Naive thymus-derived CD4-positive, alpha-beta T cell (primary cell): ENCODE measurements around the gene TMEM245. TPM values are rescaled to one million over a fixed set of nuclear protein-coding genes. Genes with fewer than 3 reads are reported as not detected.

Source experiments
- ATAC-seq: fragments of 150-1000 bp; cut with Tn5 transposase; 2 replicates; pipeline ENCODE4 v1.10.0; 2021; ENCODE audit warnings: mild to moderate bottlenecking, moderate library complexity
- CTCF ChIA-PET: fragments of 350-600 bp; sonication (Branson Sonifier 250); formaldehyde crosslinking; loops from one replicate; lab custom pipeline; 2021; ENCODE audit warnings: antibody characterized with exemption; lab: Charles Lee
- POLR2A ChIA-PET: fragments of 350-600 bp; sonication (Branson Sonifier 250); formaldehyde crosslinking; loops from one replicate; lab custom pipeline; 2021; ENCODE audit warnings: antibody characterized with exemption, inconsistent platforms; lab: Charles Lee
- DNase-seq, 9 donors: peaks; one replicate each; pipeline versions ENCODE4 v3.0.0 to v3.0.0-alpha.2; 2020 to 2022; ENCODE audit warnings: mixed read lengths in 1 of 9
- H3K27ac ChIP-seq: one replicate; pipeline ENCODE4 v1.7.0; 2013; ENCODE audit warnings: mild to moderate bottlenecking, low read depth, low read length, moderate library complexity
- H3K27me3 ChIP-seq, 2 donors: one replicate each; pipeline ENCODE4 v1.7.0; 2013; ENCODE audit warnings: low read length in 2 of 2, mild to moderate bottlenecking in 2 of 2, moderate library complexity in 2 of 2; ENCODE audit not compliant: control insufficient read depth in 2 of 2, insufficient read depth in 2 of 2
- H3K36me3 ChIP-seq, 3 experiments: 1 replicate in 2 of 3; 2 replicates in 1 of 3; pipeline ENCODE4 v1.7.0; 2013; ENCODE audit warnings: low read length in 3 of 3, mild to moderate bottlenecking in 3 of 3, moderate library complexity in 1 of 3; ENCODE audit not compliant: insufficient read depth in 3 of 3, control insufficient read depth in 2 of 3
- H3K4me1 ChIP-seq, 2 donors: one replicate each; pipeline ENCODE4 v1.7.0; 2013; ENCODE audit warnings: low read length in 2 of 2, mild to moderate bottlenecking in 2 of 2, moderate library complexity in 1 of 2; ENCODE audit not compliant: control insufficient read depth in 2 of 2, insufficient read depth in 2 of 2
- H3K4me3 ChIP-seq: 2 replicates; pipeline ENCODE4 v1.7.0; 2013; ENCODE audit warnings: mild to moderate bottlenecking, low read length
- H3K9me3 ChIP-seq, 3 experiments: 1 replicate in 2 of 3; 2 replicates in 1 of 3; pipeline ENCODE4 v1.7.0; 2013; ENCODE audit warnings: low read length in 3 of 3; ENCODE audit not compliant: control insufficient read depth in 2 of 3
- H3K27ac Mint-ChIP-seq, 9 donors: one replicate each; pipeline ENCODE4 v1.8.0; 2020 to 2022; ENCODE audit warnings: mixed read lengths in 9 of 9, mild to moderate bottlenecking in 8 of 9, moderate library complexity in 5 of 9, inconsistent platforms in 2 of 9
- H3K27me3 Mint-ChIP-seq, 5 donors: one replicate each; pipeline ENCODE4 v1.8.0; 2021 to 2022; ENCODE audit warnings: mixed read lengths in 5 of 5, mild to moderate bottlenecking in 1 of 5
- H3K36me3 Mint-ChIP-seq, 5 donors: one replicate each; pipeline ENCODE4 v1.8.0; 2020 to 2022; ENCODE audit warnings: mixed read lengths in 5 of 5, mild to moderate bottlenecking in 3 of 5, inconsistent platforms in 1 of 5
- H3K4me1 Mint-ChIP-seq, 7 donors: one replicate each; pipeline ENCODE4 v1.8.0; 2020 to 2022; ENCODE audit warnings: mixed read lengths in 7 of 7, mild to moderate bottlenecking in 3 of 7, inconsistent platforms in 1 of 7
- H3K4me3 Mint-ChIP-seq, 10 donors: one replicate each; pipeline ENCODE4 v1.8.0; 2020 to 2022; ENCODE audit warnings: mild to moderate bottlenecking in 10 of 10, mixed read lengths in 10 of 10, moderate library complexity in 6 of 10, inconsistent platforms in 2 of 10
- H3K9me3 Mint-ChIP-seq, 11 donors: one replicate each; pipeline ENCODE4 v1.8.0; 2020 to 2022; ENCODE audit warnings: mixed read lengths in 11 of 11, mild to moderate bottlenecking in 4 of 11, inconsistent platforms in 1 of 11, moderate library complexity in 1 of 11
- intact Hi-C, 2 donors: fragments of 100-400 bp; cut with micrococcal nuclease; formaldehyde crosslinking; loops; one replicate each; pipeline ENCODE4 v1.15.1; 2023
- polyA plus RNA-seq, 2 donors: library from polyadenylated mRNA; unstranded; fragments of 300-500 nt; fragmentation: Illumina TruSeq; gene quantifications; one replicate each; pipeline ENCODE4 v1.2.3, GENCODE V29; 2021
- total RNA-seq, 6 experiments: library from RNA in 5 of 6; stranded (reverse) in 5 of 6; gene quantifications; 1 replicate in 5 of 6; 2 replicates in 1 of 6; pipeline ENCODE4 v1.2.3 and lab custom pipeline; 2021 to 2026

TMEM245 gene
- total RNA-seq (10 to 100 TPM; 25.5 to 76.7 (median 29.2) TPM), polyA plus RNA-seq (10 to 100 TPM; 26.6 to 31.9 TPM), total RNA-seq (lab: John Stamatoyannopoulos, UW) (111 reads per million, percentile 86 among the genes with 10 or more reads in this experiment)

DNA sequence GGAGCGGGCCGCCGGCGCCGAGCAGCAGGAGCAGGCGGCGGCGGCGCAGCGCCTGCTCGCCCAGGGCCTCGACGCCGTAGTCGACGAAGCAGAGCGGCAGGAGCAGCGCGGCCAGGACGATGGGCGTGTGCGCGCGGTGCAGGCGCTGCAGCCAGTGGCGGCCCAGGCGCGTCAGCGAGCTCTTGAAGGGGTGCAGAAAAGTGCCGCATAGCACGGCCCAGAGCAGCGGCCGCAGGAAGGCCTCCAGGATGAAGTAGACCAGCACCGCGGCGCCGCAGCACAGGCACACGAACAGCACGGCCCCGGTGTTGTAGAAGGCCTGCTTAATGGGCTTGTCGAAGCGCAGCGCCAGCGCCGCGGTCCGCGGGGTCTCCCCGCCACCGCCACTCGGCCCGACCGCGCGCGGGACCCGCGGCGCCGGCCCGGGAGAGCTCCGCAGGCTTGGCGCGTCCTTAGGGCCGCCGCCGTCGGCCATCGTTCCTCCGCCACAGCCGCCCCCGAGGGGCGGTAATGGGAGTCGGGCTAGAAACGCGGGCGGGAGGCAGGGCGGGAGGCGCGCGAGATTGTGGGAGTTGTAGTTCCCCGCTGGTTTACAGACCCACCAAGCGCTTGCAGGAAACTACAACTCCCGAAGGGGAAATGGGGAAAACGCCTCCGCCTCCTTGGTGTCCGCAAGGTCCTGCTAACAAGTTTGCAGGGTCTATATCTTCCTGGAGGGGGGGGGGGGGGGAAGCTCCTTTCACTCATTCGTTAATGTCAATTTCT is at the start of gene TMEM245:
Gene TMEM245, minus strand, starts transcription at position 509 of the 765 bp plus-strand sequence. Its CDS starts 34 bp downstream, at position 475.
- peaks cover 36 to 47% (median 39%) of the 10 kb centered on the region in 7 donors for H3K4me1 Mint-ChIP-seq
- H3K9me3 Mint-ChIP-seq, result no peaks in the 10 kb centered on the region
- H3K4me1 ChIP-seq, result peaks cover 23 to 31% of the 10 kb centered on the region in 2 donors
- H3K27ac ChIP-seq, result peak within 1 kb of the TSS; percentile 92
- no peaks in the 10 kb centered on the region for H3K27me3 Mint-ChIP-seq
- intact Hi-C loops, result loop anchor here (1.0 to 10.0 kb wide), 17 partner anchors 9 to 1836 kb away; partner anchors contain the start of genes ABITRAM (in 2 of the 2), CTNNAL1 (in 2 of the 2), ELP1 (in 2 of the 2) and EPB41L4B (in 2 of the 2)
- peaks cover 0 to 16% (median 10%) of the 10 kb centered on the region in 5 donors for H3K36me3 Mint-ChIP-seq
- H3K27ac Mint-ChIP-seq, result peak within 1 kb of the TSS; percentile 76 to 95 (median 91)
- H3K4me3 ChIP-seq, result peak within 1 kb of the TSS; percentile 84
- H3K36me3 ChIP-seq, result no peaks in the 10 kb centered on the region
- ChIA-PET CTCF (interaction anchor here (1.5 kb wide), 1 partner anchor 10 kb away, joined by 4 read pairs; no protein-coding TSS in a partner anchor), POLR2A (interaction anchor here (0.6 to 3.4 kb wide), 13 partner anchors 9 to 185 kb away, joined by 3 to 41 read pairs (median 4); partner anchors contain the start of gene ABITRAM)
- no peaks in the 10 kb centered on the region for H3K9me3 ChIP-seq
- DNase-seq (peak; percentile 78 to 97 (median 95)), ATAC-seq (peak; percentile 97)
- H3K27me3 ChIP-seq, result no peaks in the 10 kb centered on the region
- peak within 1 kb of the TSS; percentile 93 to 98 (median 94) for H3K4me3 Mint-ChIP-seq

- CTCF ChIA-PET, result no interaction called here
- Histone ChIP-seq H3K4me3 (no peak overlapping the region), H3K9me3 (no peaks in the 10 kb centered on the region), H3K27me3 (peaks cover 0 to 4% of the 10 kb centered on the region in 2 donors), H3K36me3 (no peaks in the 10 kb centered on the region), H3K27ac (no peak overlapping the region), H3K4me1 (no peaks in the 10 kb centered on the region)
- ATAC-seq (no peak), DNase-seq (no peak)
- Mint-ChIP-seq H3K27me3 (peaks cover 48 to 66% (median 64%) of the 10 kb centered on the region in 5 donors), H3K27ac (no peak overlapping the region), H3K9me3 (peaks cover 0 to 17% (median 10%) of the 10 kb centered on the region in 11 donors), H3K4me3 (peak overlapping the region in 2 of 10 donors; percentile 61 to 84), H3K4me1 (peaks cover 0 to 9% (median 6%) of the 10 kb centered on the region in 7 donors), H3K36me3 (peaks cover 0 to 16% (median 4%) of the 10 kb centered on the region in 5 donors)
- POLR2A ChIA-PET, result no interaction called here
- intact Hi-C loops, result no loop called here
Observed at GRCh38 chr9:109168170-109168569, 48.4 kb upstream of the TMEM245 start.

DNA sequence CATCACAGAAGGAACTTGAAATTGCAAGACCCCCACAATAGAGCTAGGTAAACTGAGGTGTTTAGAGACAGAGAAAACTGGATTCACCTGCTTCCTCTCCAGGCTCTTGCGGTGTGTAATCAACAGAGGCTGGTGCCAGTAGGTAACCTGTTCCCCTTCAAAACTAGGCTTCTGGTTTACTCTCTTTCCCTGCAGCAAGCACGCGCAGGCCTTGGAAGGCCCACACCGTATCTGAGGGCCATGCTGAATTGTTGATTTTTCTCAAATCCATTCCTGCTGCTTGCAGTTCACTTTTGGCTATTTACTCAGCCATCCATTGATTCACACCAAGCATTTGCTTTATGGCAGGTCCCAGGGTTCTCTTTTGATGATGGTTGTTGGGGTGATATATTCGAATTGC is 48.0 kb upstream of the TMEM245 start:
- peaks cover 0 to 16% (median 4%) of the 10 kb centered on the region in 5 donors for H3K36me3 Mint-ChIP-seq
- no peaks in the 10 kb centered on the region for H3K36me3 ChIP-seq
- H3K27me3 ChIP-seq, result peaks cover 0 to 4% of the 10 kb centered on the region in 2 donors
- POLR2A ChIA-PET, result no interaction called here
- H3K9me3 Mint-ChIP-seq, result peaks cover 0 to 17% (median 10%) of the 10 kb centered on the region in 11 donors
- H3K4me3 ChIP-seq, result no peak overlapping the region
- peaks cover 0 to 9% (median 6%) of the 10 kb centered on the region in 7 donors for H3K4me1 Mint-ChIP-seq
- CTCF ChIA-PET, result no interaction called here
- no peak for ATAC-seq
- H3K27me3 Mint-ChIP-seq, result peaks cover 52 to 69% (median 64%) of the 10 kb centered on the region in 5 donors
- H3K27ac Mint-ChIP-seq, result no peak overlapping the region
- peak overlapping the region in 8 of 10 donors; percentile 6 to 84 (median 68) for H3K4me3 Mint-ChIP-seq
- H3K9me3 ChIP-seq, result no peaks in the 10 kb centered on the region
- no peaks in the 10 kb centered on the region for H3K4me1 ChIP-seq
- no peak overlapping the region for H3K27ac ChIP-seq
- intact Hi-C loops, result no loop called here
- DNase-seq, result no peak

GRCh38 chr9:109166771-109167601 is 47.2 kb upstream of the TMEM245 start, which contains the start of gene FRRS1L:
FRRS1L (minus strand) TSS chr9:109167249; CDS start chr9:109167138, 111 bp downstream.
- Mint-ChIP-seq H3K4me3 (peak within 1 kb of the TSS; percentile 25 to 84 (median 70)), H3K27ac (no peak within 1 kb of the TSS), H3K9me3 (peaks cover 0 to 17% (median 10%) of the 10 kb centered on the region in 11 donors), H3K36me3 (peaks cover 0 to 16% (median 4%) of the 10 kb centered on the region in 5 donors), H3K4me1 (peaks cover 0 to 9% (median 6%) of the 10 kb centered on the region in 7 donors), H3K27me3 (peaks cover 52 to 69% (median 63%) of the 10 kb centered on the region in 5 donors)
- Histone ChIP-seq H3K4me3 (no peak within 1 kb of the TSS), H3K27ac (no peak within 1 kb of the TSS), H3K27me3 (peaks cover 0 to 4% of the 10 kb centered on the region in 2 donors), H3K4me1 (no peaks in the 10 kb centered on the region), H3K36me3 (no peaks in the 10 kb centered on the region), H3K9me3 (no peaks in the 10 kb centered on the region)
- ChIA-PET POLR2A (no interaction called here), CTCF (no interaction called here)
- DNase-seq (no peak), ATAC-seq (no peak)
- intact Hi-C loops, result no loop called here

GRCh38 chr9:109166171-109166770 is 46.5 kb upstream of the TMEM245 start:
- intact Hi-C loops, result no loop called here
- DNase-seq, result no peak
- Histone ChIP-seq H3K27me3 (peaks cover 0 to 4% of the 10 kb centered on the region in 2 donors), H3K9me3 (no peaks in the 10 kb centered on the region), H3K27ac (no peak overlapping the region), H3K4me1 (no peaks in the 10 kb centered on the region), H3K36me3 (no peaks in the 10 kb centered on the region), H3K4me3 (no peak overlapping the region)
- H3K4me3 Mint-ChIP-seq, result peak overlapping the region in 6 of 10 donors; percentile 14 to 52 (median 30)
- H3K27ac Mint-ChIP-seq, result no peak overlapping the region
- peaks cover 0 to 9% (median 4%) of the 10 kb centered on the region in 7 donors for H3K4me1 Mint-ChIP-seq
- ChIA-PET CTCF (interaction anchor here (0.7 kb wide), 1 partner anchor 106 kb away, joined by 3 read pairs; no protein-coding TSS in a partner anchor), POLR2A (no interaction called here)
- ATAC-seq, result no peak
- H3K9me3 Mint-ChIP-seq, result peaks cover 0 to 17% (median 10%) of the 10 kb centered on the region in 11 donors
- peaks cover 0 to 16% (median 7%) of the 10 kb centered on the region in 5 donors for H3K36me3 Mint-ChIP-seq
- peaks cover 55 to 64% (median 61%) of the 10 kb centered on the region in 5 donors for H3K27me3 Mint-ChIP-seq
